Activated naive CD4-positive, alpha-beta T cell treated with anti-CD3 and anti-CD28 coated beads, Interleukin-2, amount 10 ng/mL, durations not matched to agents 7 days and 5 days (primary cell): Measurements from ENCODE around the gene P4HA2.

Experiments used
- CTCF ChIA-PET: fragments of 350-600 bp; sonication (Branson Sonifier 250); formaldehyde crosslinking; loops from one replicate; lab custom pipeline; 2021; ENCODE audit warnings: antibody characterized with exemption; lab: Charles Lee
- DNase-seq: peaks from one replicate; pipeline ENCODE4 v3.0.0-alpha.2; 2020
- H3K27ac Mint-ChIP-seq: one replicate; pipeline ENCODE4 v1.8.0; 2021; ENCODE audit warnings: mild to moderate bottlenecking, moderate library complexity, mixed read lengths
- H3K27me3 Mint-ChIP-seq: one replicate; pipeline ENCODE4 v1.8.0; 2021; ENCODE audit warnings: mild to moderate bottlenecking, mixed read lengths
- H3K36me3 Mint-ChIP-seq: one replicate; pipeline ENCODE4 v1.8.0; 2021; ENCODE audit warnings: mixed read lengths
- H3K4me1 Mint-ChIP-seq: one replicate; pipeline ENCODE4 v1.8.0; 2021; ENCODE audit warnings: mixed read lengths
- H3K4me3 Mint-ChIP-seq: one replicate; pipeline ENCODE4 v1.8.0; 2021; ENCODE audit warnings: mild to moderate bottlenecking, moderate library complexity, mixed read lengths
- H3K9me3 Mint-ChIP-seq: one replicate; pipeline ENCODE4 v1.8.0; 2021; ENCODE audit warnings: mixed read lengths

Gene P4HA2

GRCh38 chr5:132229236-132229635 is 1.6 kb upstream of the P4HA2 start:
- peaks cover 82% of the 10 kb centered on the region for H3K27me3 Mint-ChIP-seq
- H3K36me3 Mint-ChIP-seq: no peaks in the 10 kb centered on the region
- H3K27ac Mint-ChIP-seq: no peak overlapping the region
- no peak for DNase-seq
- peaks cover 23% of the 10 kb centered on the region for H3K4me1 Mint-ChIP-seq
- H3K4me3 Mint-ChIP-seq: peak overlapping the region; percentile 43
- CTCF ChIA-PET: interaction anchor here (2.4 kb wide), 1 partner anchor 9 kb away, joined by 16 read pairs; no protein-coding TSS in a partner anchor
- no peaks in the 10 kb centered on the region for H3K9me3 Mint-ChIP-seq

GRCh38 chr5:132228241-132229035 is 785 bp upstream of the P4HA2 start:
- CTCF ChIA-PET: interaction anchor here (2.4 to 5.7 kb wide), 2 partner anchors 9 to 10 kb away, joined by 16 to 39 read pairs; no protein-coding TSS in a partner anchor
- no peaks in the 10 kb centered on the region for H3K9me3 Mint-ChIP-seq
- H3K27ac Mint-ChIP-seq: no peak overlapping the region
- H3K27me3 Mint-ChIP-seq: peaks cover 82% of the 10 kb centered on the region
- no peaks in the 10 kb centered on the region for H3K36me3 Mint-ChIP-seq
- DNase-seq: no peak
- peak overlapping the region; percentile 43 for H3K4me3 Mint-ChIP-seq
- peaks cover 23% of the 10 kb centered on the region for H3K4me1 Mint-ChIP-seq

DNA sequence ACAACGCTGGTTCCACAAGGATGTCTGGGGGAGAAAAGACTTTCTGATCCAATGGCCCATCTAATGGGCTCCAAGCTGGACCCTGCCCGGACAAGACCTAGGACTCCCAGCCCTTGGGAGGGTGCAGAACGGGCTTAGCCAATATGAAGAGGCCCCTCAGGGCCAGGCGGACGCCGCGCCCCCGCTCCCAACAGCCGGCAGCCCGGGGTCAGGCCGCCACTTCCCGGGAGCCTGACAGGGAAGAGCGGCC is 493 bp downstream of the P4HA2 start:
- peaks cover 23% of the 10 kb centered on the region for H3K4me1 Mint-ChIP-seq
- no peaks in the 10 kb centered on the region for H3K36me3 Mint-ChIP-seq
- CTCF ChIA-PET: interaction anchor here (1.0 to 5.7 kb wide), 2 partner anchors 11 to 37 kb away, joined by 3 to 39 read pairs; no protein-coding TSS in a partner anchor
- H3K27me3 Mint-ChIP-seq: peaks cover 76% of the 10 kb centered on the region
- H3K4me3 Mint-ChIP-seq: peak overlapping the region; percentile 44
- H3K27ac Mint-ChIP-seq: no peak overlapping the region
- DNase-seq: no peak
- H3K9me3 Mint-ChIP-seq: no peaks in the 10 kb centered on the region

DNA sequence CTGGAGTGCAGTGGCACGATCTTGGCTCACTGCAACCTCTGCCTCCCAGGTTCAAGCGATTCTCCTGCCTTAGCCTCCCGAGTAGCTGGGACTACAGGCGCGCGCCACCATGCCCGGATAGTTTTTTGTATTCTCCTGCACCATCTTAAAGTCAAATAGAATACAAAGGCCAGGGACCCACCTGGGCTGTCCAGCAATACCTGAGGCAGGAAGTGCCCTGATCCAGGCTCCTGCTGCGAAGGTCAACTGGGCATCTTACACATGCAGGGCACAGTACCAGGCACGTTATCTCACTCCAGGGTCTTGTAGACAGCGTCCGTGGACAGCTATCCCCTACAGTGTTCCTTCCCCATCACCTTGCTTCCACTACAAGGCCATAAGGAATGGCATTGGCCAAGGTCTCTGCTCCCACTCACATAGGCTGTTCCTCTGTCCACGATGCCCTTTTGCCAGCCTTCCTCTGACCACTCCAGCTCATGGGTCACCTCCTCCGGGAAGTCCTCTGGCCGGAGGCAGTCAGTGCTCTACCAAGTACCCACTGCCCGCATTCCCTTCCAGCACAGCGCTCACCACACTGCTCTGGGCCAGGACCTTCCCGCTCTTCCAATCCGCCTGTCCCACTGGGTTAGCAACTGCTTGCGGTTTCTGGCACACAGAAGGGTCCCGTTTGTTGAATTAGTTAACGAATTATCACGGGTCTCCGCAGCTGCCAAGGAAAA is 978 bp downstream of the P4HA2 start:
- Mint-ChIP-seq H3K27ac (no peak overlapping the region), H3K4me3 (peak overlapping the region; percentile 44), H3K36me3 (no peaks in the 10 kb centered on the region), H3K27me3 (peaks cover 72% of the 10 kb centered on the region), H3K4me1 (peaks cover 23% of the 10 kb centered on the region), H3K9me3 (no peaks in the 10 kb centered on the region)
- no peak for DNase-seq
- CTCF ChIA-PET: interaction anchor here (1.0 to 5.7 kb wide), 2 partner anchors 11 to 36 kb away, joined by 3 to 39 read pairs; no protein-coding TSS in a partner anchor

GRCh38 chr5:132225165-132226032 is 2.3 kb downstream of the P4HA2 start:
- no peaks in the 10 kb centered on the region for H3K36me3 Mint-ChIP-seq
- H3K4me3 Mint-ChIP-seq: no peak overlapping the region
- H3K27me3 Mint-ChIP-seq: peaks cover 64% of the 10 kb centered on the region
- H3K9me3 Mint-ChIP-seq: no peaks in the 10 kb centered on the region
- CTCF ChIA-PET: interaction anchor here (0.6 to 5.7 kb wide), 3 partner anchors 12 to 110 kb away, joined by 3 to 39 read pairs (median 3); no protein-coding TSS in a partner anchor
- no peak for DNase-seq
- peaks cover 14% of the 10 kb centered on the region for H3K4me1 Mint-ChIP-seq
- H3K27ac Mint-ChIP-seq: no peak overlapping the region

DNA sequence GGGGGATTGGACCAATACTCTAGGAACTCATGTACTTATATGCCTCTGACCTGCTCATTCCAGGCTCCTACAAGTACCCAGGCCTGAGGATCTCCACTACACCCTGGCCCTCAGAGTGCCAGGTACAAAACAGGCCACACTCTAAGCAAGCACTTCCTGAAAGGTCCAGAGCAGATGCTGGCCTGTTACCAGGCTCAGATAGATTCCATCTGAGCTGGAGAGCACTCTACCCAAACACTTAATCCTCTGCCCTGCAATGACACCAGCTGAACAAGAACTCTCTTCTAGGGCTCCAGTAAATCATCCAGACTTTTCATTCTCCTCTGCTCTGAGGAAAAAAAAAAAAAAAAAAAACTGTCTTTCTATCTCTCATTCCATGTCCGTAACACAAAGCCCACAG is 2.9 kb downstream of the P4HA2 start:
- Mint-ChIP-seq H3K9me3 (no peaks in the 10 kb centered on the region), H3K27ac (no peak overlapping the region), H3K27me3 (peaks cover 64% of the 10 kb centered on the region), H3K4me3 (no peak overlapping the region), H3K4me1 (peaks cover 11% of the 10 kb centered on the region), H3K36me3 (no peaks in the 10 kb centered on the region)
- DNase-seq: no peak
- CTCF ChIA-PET: interaction anchor here (0.6 to 5.7 kb wide), 3 partner anchors 13 to 109 kb away, joined by 3 to 39 read pairs (median 3); no protein-coding TSS in a partner anchor

DNA sequence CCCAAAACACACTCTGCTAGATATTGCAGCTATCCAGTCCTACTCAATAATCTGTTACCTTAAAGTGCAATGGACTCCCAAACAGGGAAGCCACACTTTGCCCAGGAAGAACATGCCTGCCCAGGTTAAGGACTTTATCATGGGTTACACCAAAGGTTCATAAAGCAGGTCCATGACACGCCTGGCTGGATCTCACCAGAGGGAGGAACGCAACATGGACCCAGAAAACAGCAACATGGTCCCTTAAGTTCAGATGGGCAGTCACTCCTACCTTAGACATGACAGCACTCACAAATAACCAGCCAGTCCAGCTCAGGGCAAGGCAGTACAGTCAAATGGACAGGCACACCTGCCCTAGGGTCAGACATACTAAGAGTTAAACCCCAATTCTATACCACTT is 3.8 kb downstream of the P4HA2 start:
- peaks cover 55% of the 10 kb centered on the region for H3K27me3 Mint-ChIP-seq
- no peak overlapping the region for H3K4me3 Mint-ChIP-seq
- DNase-seq: no peak
- H3K36me3 Mint-ChIP-seq: no peaks in the 10 kb centered on the region
- H3K9me3 Mint-ChIP-seq: no peaks in the 10 kb centered on the region
- H3K4me1 Mint-ChIP-seq: peaks cover 7% of the 10 kb centered on the region
- H3K27ac Mint-ChIP-seq: no peak overlapping the region
- CTCF ChIA-PET: interaction anchor here (1.0 to 5.7 kb wide), 3 partner anchors 13 to 43 kb away, joined by 3 to 39 read pairs (median 4); no protein-coding TSS in a partner anchor

DNA sequence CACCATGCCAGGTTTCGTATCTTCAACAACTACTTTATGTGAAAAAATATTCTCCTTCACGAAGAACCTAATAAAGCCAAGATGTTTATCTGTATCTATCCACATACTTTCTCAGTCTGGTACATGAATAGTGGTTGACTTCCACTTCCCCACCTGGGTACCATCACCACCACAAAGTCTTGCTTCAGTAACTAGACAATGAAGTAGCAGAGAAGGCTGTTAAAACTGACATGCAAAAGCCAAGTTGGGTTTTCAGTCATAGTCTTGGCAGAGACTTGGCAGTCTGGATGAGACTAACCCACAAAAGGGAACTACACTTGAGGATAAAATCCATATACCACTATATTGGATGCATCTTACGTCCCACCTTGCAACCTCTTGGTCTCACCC is 5.0 kb downstream of the P4HA2 start:
- H3K27ac Mint-ChIP-seq: no peak overlapping the region
- peaks cover 7% of the 10 kb centered on the region for H3K4me1 Mint-ChIP-seq
- CTCF ChIA-PET: interaction anchor here (5.7 kb wide), 1 partner anchor 15 kb away, joined by 39 read pairs; no protein-coding TSS in a partner anchor
- H3K9me3 Mint-ChIP-seq: no peaks in the 10 kb centered on the region
- H3K27me3 Mint-ChIP-seq: peaks cover 43% of the 10 kb centered on the region
- no peaks in the 10 kb centered on the region for H3K36me3 Mint-ChIP-seq
- no peak for DNase-seq
- H3K4me3 Mint-ChIP-seq: no peak overlapping the region

DNA sequence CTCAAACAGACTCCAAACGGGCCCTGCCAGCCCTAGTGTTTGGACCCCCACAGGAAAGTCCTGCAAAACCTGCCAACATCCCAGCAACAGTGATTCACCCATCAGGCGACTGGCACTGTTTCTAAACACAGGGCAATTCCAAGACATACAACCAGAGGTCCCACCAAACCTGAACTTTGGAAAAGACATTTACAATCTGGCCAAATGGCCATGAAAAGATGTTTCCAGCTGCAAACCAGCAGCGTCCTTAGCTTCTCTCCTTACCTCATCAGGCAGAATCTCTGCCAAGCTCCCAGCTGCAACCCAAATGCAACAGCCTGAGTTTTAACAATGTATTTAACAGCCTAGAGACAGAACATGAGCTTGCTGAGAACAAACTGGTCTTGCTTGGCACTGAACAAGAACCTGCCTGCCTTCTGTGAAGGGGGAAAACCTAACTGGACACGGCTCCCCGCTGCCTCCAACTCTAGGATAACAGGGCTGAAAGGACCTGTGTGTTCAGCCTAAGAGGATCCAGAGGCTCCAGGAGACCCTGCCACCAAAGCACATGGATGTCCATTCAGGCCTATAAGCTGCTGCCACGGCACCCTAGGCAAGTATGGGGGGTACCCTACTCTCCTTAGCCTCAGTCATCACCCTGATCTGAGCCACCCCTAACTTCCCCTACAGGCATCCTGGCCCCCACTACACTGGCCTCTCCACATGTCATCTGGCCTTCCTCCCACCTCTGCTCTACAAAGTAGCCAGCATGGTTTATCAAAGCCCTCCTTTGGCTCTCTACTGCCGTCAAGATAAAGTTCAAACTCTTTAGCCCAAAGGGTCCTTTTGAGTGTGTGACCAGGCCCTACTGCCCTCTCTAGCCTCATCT is 5.6 kb downstream of the P4HA2 start:
- H3K4me1 Mint-ChIP-seq: peaks cover 6% of the 10 kb centered on the region
- peaks cover 39% of the 10 kb centered on the region for H3K27me3 Mint-ChIP-seq
- H3K27ac Mint-ChIP-seq: no peak overlapping the region
- H3K9me3 Mint-ChIP-seq: no peaks in the 10 kb centered on the region
- no peaks in the 10 kb centered on the region for H3K36me3 Mint-ChIP-seq
- no peak overlapping the region for H3K4me3 Mint-ChIP-seq
- CTCF ChIA-PET: no interaction called here
- DNase-seq: no peak

- H3K4me1 Mint-ChIP-seq: peaks cover 2% of the 10 kb centered on the region
Observed at GRCh38 chr5:132220491-132220890, 7.2 kb downstream of the P4HA2 start.

GRCh38 chr5:132219981-132220380 is 7.7 kb downstream of the P4HA2 start:
- Mint-ChIP-seq H3K4me1 (no peaks in the 10 kb centered on the region), H3K36me3 (no peaks in the 10 kb centered on the region), H3K27me3 (peaks cover 22% of the 10 kb centered on the region), H3K27ac (no peak overlapping the region), H3K4me3 (no peak overlapping the region), H3K9me3 (no peaks in the 10 kb centered on the region)
- no peak for DNase-seq
- CTCF ChIA-PET: interaction anchor here (0.7 kb wide), 1 partner anchor 20 kb away, joined by 3 read pairs; no protein-coding TSS in a partner anchor

More at GRCh38 chr5:132220491-132220890, 7.2 kb downstream of the P4HA2 start:
- CTCF ChIA-PET: interaction anchor here (0.7 kb wide), 1 partner anchor 20 kb away, joined by 3 read pairs; no protein-coding TSS in a partner anchor
- Mint-ChIP-seq H3K27me3 (peaks cover 23% of the 10 kb centered on the region), H3K27ac (no peak overlapping the region), H3K4me3 (no peak overlapping the region), H3K9me3 (no peaks in the 10 kb centered on the region), H3K36me3 (no peaks in the 10 kb centered on the region)
- DNase-seq: no peak

- no peaks in the 10 kb centered on the region for H3K36me3 Mint-ChIP-seq
- no peak for DNase-seq
- no peak overlapping the region for H3K4me3 Mint-ChIP-seq
- H3K9me3 Mint-ChIP-seq: no peaks in the 10 kb centered on the region
- CTCF ChIA-PET: no interaction called here
- H3K4me1 Mint-ChIP-seq: no peaks in the 10 kb centered on the region
- H3K27me3 Mint-ChIP-seq: peaks cover 21% of the 10 kb centered on the region
- H3K27ac Mint-ChIP-seq: no peak overlapping the region
Observed at GRCh38 chr5:132219289-132219970, 8.2 kb downstream of the P4HA2 start.
